HG03025 (cell line): ENCODE data around the gene PAX1.

Source experiments
- ATAC-seq: cut with Tn5 transposase; IDR thresholded peaks from one replicate; pipeline ENCODE4 v1.9.1; 2021; ENCODE audit warnings: mild to moderate bottlenecking, moderate library complexity; ENCODE audit not compliant: unreplicated experiment, low FRiP score

The PAX1 gene

GRCh38 chr20:21725892-21726291 is 20.4 kb downstream of the PAX1 start:
- no peak for ATAC-seq

- no peak for ATAC-seq
Measured at GRCh38 chr20:21729316-21729715, 23.9 kb downstream of the PAX1 start.

DNA sequence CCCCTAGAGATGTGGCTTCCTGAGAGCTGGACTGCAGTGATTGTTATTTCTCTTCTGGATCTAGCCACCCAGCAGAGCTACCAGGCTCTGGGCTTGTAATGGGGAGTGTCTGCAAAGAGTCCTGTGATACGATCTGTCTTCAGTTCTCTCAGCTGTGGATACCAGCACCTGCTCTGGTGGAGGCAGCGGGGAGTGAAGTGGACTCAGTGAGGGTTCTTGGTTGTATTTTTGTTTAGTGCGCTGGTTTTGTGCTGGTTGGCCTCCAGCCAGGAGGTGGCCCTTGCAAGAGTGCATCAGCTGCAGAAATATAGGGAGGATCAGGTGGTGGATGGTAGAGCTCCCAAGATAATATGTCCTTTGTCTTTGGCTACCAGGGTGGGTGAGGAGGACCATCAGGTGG is 33.7 kb downstream of the PAX1 start:
- no peak for ATAC-seq

DNA sequence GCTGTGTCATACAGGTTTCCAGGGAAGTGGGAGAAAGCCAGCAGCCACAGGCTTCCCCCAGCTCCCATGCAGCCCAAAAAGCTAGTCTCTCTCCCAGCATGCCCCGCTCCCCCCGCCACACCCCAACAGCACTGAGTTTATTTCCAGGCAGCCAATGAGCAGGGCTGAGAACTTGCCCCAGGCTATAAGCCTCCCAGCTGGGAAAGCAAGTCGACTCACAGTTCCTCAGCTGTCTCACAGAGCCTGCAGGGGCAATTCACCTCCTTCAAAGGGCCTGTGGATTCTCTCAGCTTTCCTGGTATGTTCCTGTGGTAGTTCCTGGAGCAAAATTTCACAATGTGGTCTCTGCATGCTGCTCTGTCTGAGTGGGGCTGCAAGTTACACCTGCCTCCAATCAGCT is 34.2 kb downstream of the PAX1 start:
- no peak for ATAC-seq

DNA sequence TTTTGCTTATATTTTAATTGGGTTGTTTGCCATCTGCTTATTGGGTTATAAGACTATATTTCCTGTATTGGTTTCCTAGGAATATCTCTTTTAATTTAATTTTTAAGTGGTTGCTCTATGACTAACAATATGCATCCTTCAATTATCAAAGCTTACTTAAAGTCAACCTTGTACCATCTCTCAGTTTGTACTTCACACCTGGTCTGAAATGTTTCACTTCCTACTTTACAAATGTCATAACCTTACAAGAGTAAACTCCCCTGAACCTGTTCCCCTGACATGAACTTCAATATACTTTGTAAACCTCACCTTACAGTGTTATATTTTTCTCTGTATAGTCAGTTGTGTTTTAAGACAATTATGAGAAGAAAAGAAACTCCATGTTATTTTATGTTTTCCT is 35.8 kb downstream of the PAX1 start:
- ATAC-seq: no peak

GRCh38 chr20:21762646-21763045 is 57.2 kb downstream of the PAX1 start:
- ATAC-seq: no peak

- ATAC-seq: no peak
Measured at GRCh38 chr20:21767200-21767738, 61.8 kb downstream of the PAX1 start.

DNA sequence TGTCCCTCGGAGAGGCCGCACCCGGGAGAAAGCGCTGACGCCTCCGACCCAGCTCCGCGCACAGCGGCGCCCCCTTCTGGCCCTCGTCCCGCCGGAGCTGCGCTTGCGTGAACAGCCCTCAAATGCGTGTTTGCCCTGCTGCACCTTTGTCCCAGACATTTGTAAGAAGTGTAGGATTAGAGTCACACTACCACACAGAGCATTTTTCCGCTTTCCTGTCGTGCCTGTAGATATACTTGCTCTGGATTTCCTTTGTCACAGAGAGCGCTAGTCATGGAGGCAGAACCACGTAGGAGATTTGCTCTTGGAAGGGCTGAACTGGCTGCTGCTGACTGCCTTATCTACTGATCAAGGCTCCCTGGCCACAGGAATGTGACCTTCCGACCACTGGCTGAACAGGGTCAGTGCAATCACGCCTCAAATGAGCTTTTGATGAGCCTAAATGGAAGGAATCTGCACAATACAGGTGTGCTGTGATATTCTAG is 62.3 kb downstream of the PAX1 start:
- ATAC-seq: no peak
